Left ventricle myocardium inferior (tissue), 1 donor: ENCODE data around the gene DNAJB8. TPM values are rescaled to one million over a fixed set of nuclear protein-coding genes. Genes with fewer than 3 reads are reported as not detected.

Experiments
- DNase-seq: peaks from one replicate; pipeline ENCODE4 v3.0.0-alpha.2; 2020
- H3K27ac ChIP-seq: fragments of 200-600 bp; replicated peaks from 2 replicates; pipeline ENCODE4 v1.8.0; 2021
- H3K27me3 ChIP-seq: fragments of 200-600 bp; 2 replicates; pipeline ENCODE4 v1.8.0; 2021; ENCODE audit warnings: low read depth
- H3K36me3 ChIP-seq: fragments of 200-600 bp; 2 replicates; pipeline ENCODE4 v1.8.0; 2021
- H3K4me1 ChIP-seq: fragments of 200-600 bp; 2 replicates; pipeline ENCODE4 v1.8.0; 2021
- H3K4me3 ChIP-seq: fragments of 200-600 bp; 2 replicates; pipeline ENCODE4 v1.8.0; 2021; ENCODE audit warnings: mild to moderate bottlenecking, moderate library complexity
- H3K9me3 ChIP-seq: fragments of 200-600 bp; replicated peaks from 2 replicates; pipeline ENCODE4 v1.8.0; 2021
- CTCF ChIP-seq: fragments of 200-600 bp; IDR thresholded peaks from 2 replicates; pipeline ENCODE4 v1.8.0; 2021; ENCODE audit warnings: antibody characterized with exemption, mild to moderate bottlenecking, borderline replicate concordance
- intact Hi-C: fragments of 100-400 bp; cut with micrococcal nuclease; formaldehyde crosslinking; loops from one replicate; pipeline ENCODE4 v1.11.0; 2022
- total RNA-seq: library from RNA; stranded (reverse); fragmentation: NEBNext Ultra II Directional; extraction: Animal tissue kit (Norgen Biotek cat#: 25700); gene quantifications from one replicate; pipeline ENCODE4 v1.2.1, GENCODE V29; 2021
- donor health status: DM: no; HTN: yes; CAD: no; lungs with severe emphysema.

The DNAJB8 gene
- total RNA-seq, 1 donor from 2014 or later: not detected

DNA sequence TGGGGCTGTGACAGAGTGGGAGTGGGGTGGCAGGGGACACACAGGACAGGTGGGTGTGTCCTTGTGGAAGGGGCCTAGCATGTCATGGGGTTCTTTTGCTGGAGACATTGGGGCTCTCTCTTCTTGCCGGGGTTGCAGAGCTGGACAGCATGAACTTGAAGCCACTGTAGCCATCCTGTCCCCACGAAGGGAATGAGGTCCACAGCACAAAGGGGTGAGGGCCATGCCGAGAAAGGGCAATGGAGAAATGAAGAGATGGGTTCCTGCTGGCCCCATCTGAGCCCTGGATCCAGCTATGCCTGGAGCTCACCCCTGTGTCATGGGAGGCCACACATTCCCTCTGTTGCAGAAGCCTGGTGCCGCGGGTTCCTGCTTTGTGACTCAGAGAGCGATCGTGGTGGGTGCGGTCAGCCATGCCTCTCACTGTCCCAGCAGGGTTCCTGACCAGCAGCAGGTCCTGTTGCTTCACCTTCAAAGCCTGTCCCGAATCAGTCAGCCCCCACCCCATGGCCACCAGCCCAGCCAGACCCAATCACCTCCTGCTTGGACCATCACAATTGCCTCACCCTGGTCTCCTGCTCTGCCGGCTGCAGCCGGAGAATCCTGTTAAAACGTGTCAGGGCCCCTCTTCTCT, 50.0 kb downstream of the DNAJB8 start:
- H3K27me3 ChIP-seq: no peaks in the 10 kb centered on the region
- no peak overlapping the region for H3K27ac ChIP-seq
- no peak overlapping the region for H3K4me3 ChIP-seq
- intact Hi-C loops: no loop called here
- H3K9me3 ChIP-seq: peaks cover 6% of the 10 kb centered on the region
- no peak for DNase-seq
- no peaks in the 10 kb centered on the region for H3K36me3 ChIP-seq
- H3K4me1 ChIP-seq: no peaks in the 10 kb centered on the region
- no peak for TF ChIP-seq CTCF

DNA sequence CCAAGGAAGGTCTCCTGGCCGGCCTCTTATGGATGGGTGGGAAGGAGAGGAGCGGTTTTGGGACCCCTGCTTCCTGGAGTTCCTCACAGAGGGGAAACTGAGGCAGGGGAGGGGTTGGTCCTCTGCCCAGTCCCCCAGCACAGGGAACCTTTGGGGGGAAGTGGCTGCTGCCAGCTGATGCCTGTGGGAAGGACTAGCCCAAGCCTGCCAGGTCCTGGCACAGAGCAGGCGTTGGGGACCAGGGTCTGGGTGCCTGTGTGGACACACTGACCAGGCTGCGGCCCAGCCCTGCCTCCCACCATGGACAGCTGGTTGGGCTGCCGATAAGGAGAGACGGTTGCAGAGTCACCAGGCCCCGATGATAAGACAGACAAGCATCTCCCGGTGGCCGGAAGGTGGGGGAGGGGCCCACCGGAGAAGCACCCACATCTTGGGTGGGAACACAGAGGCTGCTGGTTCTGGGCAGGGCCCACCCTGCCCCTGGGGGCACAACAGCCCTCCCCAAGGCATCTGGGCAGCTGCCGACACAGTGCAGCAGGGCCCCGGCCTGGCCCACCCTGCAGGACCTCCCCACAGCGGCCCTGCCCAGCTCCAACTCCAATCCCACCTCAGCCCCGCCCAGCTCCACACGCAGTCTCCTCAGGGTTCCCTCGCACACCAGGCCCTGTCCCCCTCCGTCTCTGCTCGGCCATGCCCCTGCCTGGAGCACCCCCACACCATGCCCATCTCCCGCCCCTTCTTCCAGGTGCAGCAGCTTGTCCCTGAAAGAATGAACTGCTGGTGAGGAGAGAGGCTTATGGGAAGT, 50.7 kb downstream of the DNAJB8 start:
- intact Hi-C loops: no loop called here
- no peak overlapping the region for H3K27ac ChIP-seq
- no peaks in the 10 kb centered on the region for H3K4me1 ChIP-seq
- no peaks in the 10 kb centered on the region for H3K27me3 ChIP-seq
- TF ChIP-seq CTCF: no peak
- H3K36me3 ChIP-seq: no peaks in the 10 kb centered on the region
- DNase-seq: no peak
- H3K9me3 ChIP-seq: peaks cover 6% of the 10 kb centered on the region
- H3K4me3 ChIP-seq: no peak overlapping the region

- intact Hi-C loops: no loop called here
- Histone ChIP-seq H3K27me3 (no peaks in the 10 kb centered on the region), H3K4me3 (no peak overlapping the region), H3K36me3 (no peaks in the 10 kb centered on the region), H3K4me1 (no peaks in the 10 kb centered on the region), H3K27ac (no peak overlapping the region), H3K9me3 (peaks cover 6% of the 10 kb centered on the region)
- no peak for TF ChIP-seq CTCF
- no peak for DNase-seq
These were observed 51.4 kb downstream of the DNAJB8 start for GRCh38 chr3:128415200-128415772.

DNA sequence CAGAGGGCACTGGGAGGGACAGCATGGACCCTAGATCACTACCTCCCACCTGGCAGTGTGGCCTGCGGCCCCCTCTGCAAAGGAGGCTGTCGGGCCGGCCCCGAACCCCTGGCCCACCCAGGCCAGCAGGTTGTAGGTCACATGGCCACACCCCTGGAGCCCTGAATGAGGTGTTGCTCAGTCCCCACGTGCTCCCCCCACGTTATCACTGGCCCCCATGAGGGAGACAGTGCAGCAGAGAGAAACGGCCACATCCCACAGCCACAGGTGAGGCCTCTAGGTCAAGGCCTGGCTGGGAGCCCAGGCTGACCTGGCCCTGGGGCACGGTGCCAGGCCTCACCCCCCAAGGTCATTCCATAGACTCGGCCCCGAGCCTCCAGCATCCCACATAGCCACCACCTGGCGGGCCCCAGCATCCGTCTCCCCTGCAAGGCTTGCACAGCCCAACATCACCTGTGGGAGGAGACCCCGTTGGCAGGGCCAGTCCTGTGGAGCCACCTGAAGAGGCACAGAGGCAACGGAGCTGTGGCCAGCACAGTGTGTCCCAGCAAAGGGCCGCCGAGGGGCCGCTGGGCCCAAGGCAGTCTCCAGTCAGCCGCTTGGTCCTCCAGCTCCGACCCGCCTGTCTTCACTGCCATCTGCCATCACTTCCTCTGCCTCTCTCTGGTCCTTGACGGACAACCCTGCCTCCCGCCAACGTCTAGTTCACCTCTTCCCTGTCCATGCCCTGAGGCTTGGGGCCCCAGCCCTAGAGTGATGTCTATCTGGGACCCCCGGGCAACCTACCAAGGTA, 53.1 kb downstream of the DNAJB8 start:
- H3K4me3 ChIP-seq: no peak overlapping the region
- intact Hi-C loops: no loop called here
- no peak overlapping the region for H3K27ac ChIP-seq
- H3K9me3 ChIP-seq: no peaks in the 10 kb centered on the region
- DNase-seq: no peak
- no peaks in the 10 kb centered on the region for H3K36me3 ChIP-seq
- no peak for TF ChIP-seq CTCF
- H3K4me1 ChIP-seq: peaks cover 13% of the 10 kb centered on the region
- H3K27me3 ChIP-seq: no peaks in the 10 kb centered on the region

DNA sequence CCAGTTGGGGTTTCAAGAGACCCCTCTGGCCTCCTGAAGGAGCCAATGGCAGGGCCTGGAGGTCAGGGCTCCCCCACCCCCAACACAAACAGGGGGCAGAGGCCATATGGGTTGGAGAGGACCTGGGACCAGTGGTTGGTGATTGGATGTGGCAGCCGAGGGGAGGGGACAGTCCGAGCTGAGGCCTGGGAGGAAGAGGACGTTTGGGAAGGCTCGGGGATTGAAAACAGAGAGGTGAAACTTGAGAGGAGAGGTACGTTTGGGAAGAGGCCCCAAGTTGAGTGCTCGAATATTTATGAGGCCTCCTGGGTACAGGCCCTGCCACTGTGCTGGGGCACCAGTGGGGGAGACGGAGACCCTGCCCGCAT, 53.7 kb downstream of the DNAJB8 start:
- no peaks in the 10 kb centered on the region for H3K9me3 ChIP-seq
- TF ChIP-seq CTCF: no peak
- no peak overlapping the region for H3K27ac ChIP-seq
- H3K36me3 ChIP-seq: no peaks in the 10 kb centered on the region
- no peak overlapping the region for H3K4me3 ChIP-seq
- no peak for DNase-seq
- peaks cover 13% of the 10 kb centered on the region for H3K4me1 ChIP-seq
- intact Hi-C loops: no loop called here
- no peaks in the 10 kb centered on the region for H3K27me3 ChIP-seq
